ENCODE results near the gene ASS1.

ASS1 gene

GRCh38 chr9:130486103-130486502 is 41.3 kb downstream of the ASS1 start:
- intact Hi-C loops (cut with DNase I; ENCODE audit: low total_unique reads), result no loop called here
- H3K4me1 ChIP-seq, result no peaks in the 10 kb centered on the region
- H3K27ac ChIP-seq, result no peak overlapping the region

GRCh38 chr9:130487500-130487899 is 42.7 kb downstream of the ASS1 start:
- Histone ChIP-seq H3K36me3 (peaks cover 0 to 81% (median 34%) of the 10 kb centered on the region in 3 donors), H3K27ac (no peak overlapping the region), H3K9me3 (no peaks in the 10 kb centered on the region), H3K4me1 (no peaks in the 10 kb centered on the region), H3K4me3 (no peak overlapping the region), H3K27me3 (no peaks in the 10 kb centered on the region)
- no peak for DNase-seq
- intact Hi-C loops (cut with DNase I; ENCODE audit: low total_unique reads), result no loop called here
- no peak for TF ChIP-seq CTCF (IDR thresholded peaks at IDR 0.05)

More at GRCh38 chr9:130486103-130486502, 41.3 kb downstream of the ASS1 start:
- Histone ChIP-seq H3K36me3 (peaks cover 0 to 79% (median 23%) of the 10 kb centered on the region in 3 donors), H3K4me3 (no peak overlapping the region), H3K27me3 (no peaks in the 10 kb centered on the region), H3K9me3 (no peaks in the 10 kb centered on the region)
- TF ChIP-seq CTCF (IDR thresholded peaks at IDR 0.05), result no peak
- no peak for DNase-seq

GRCh38 chr9:130488621-130489330 is 44.0 kb downstream of the ASS1 start:
- H3K27me3 ChIP-seq, result no peaks in the 10 kb centered on the region
- DNase-seq, result no peak
- TF ChIP-seq CTCF (IDR thresholded peaks at IDR 0.05), result no peak
- H3K36me3 ChIP-seq, result peaks cover 0 to 87% (median 38%) of the 10 kb centered on the region in 3 donors
- no peak overlapping the region for H3K4me3 ChIP-seq
- H3K4me1 ChIP-seq, result no peaks in the 10 kb centered on the region
- H3K27ac ChIP-seq, result no peak overlapping the region
- intact Hi-C loops (cut with DNase I; ENCODE audit: low total_unique reads), result no loop called here
- H3K9me3 ChIP-seq, result no peaks in the 10 kb centered on the region

GRCh38 chr9:130490981-130491380 is 46.2 kb downstream of the ASS1 start:
- no peak overlapping the region for H3K27ac ChIP-seq
- no peak for TF ChIP-seq CTCF (IDR thresholded peaks at IDR 0.05)
- no peaks in the 10 kb centered on the region for H3K27me3 ChIP-seq
- H3K9me3 ChIP-seq, result peaks cover 0 to 9% (median 0%) of the 10 kb centered on the region in 3 donors
- intact Hi-C loops (cut with DNase I; ENCODE audit: low total_unique reads), result no loop called here
- H3K4me3 ChIP-seq, result no peak overlapping the region
- no peaks in the 10 kb centered on the region for H3K4me1 ChIP-seq
- no peak for DNase-seq
- H3K36me3 ChIP-seq, result peaks cover 10 to 87% (median 50%) of the 10 kb centered on the region in 3 donors

- no peaks in the 10 kb centered on the region for H3K27me3 ChIP-seq
- H3K36me3 ChIP-seq, result peaks cover 10 to 87% (median 50%) of the 10 kb centered on the region in 3 donors
- no peak for TF ChIP-seq CTCF (IDR thresholded peaks at IDR 0.05)
- no peak for DNase-seq
- H3K4me3 ChIP-seq, result no peak overlapping the region
- no peak overlapping the region for H3K27ac ChIP-seq
- intact Hi-C loops (cut with DNase I; ENCODE audit: low total_unique reads), result no loop called here
- no peaks in the 10 kb centered on the region for H3K4me1 ChIP-seq
- peaks cover 0 to 9% (median 0%) of the 10 kb centered on the region in 3 donors for H3K9me3 ChIP-seq
Observed at GRCh38 chr9:130491830-130492482, 47.2 kb downstream of the ASS1 start.
